A549 (cell line): ENCODE measurements around the gene KRT222. TPM values are rescaled to one million over a fixed set of nuclear protein-coding genes. Genes with fewer than 3 reads are reported as not detected.

Experiments used
- ATAC-seq, 2 experiments: fragments of 200-7000 bp in 1 of 2; fragments of >200 bp in 1 of 2; cut with Nextera tagmentation in 1 of 2; cut with Tn5 transposase in 1 of 2; 3 replicates each; pipeline versions ENCODE4 v1.8.0 to v1.9.1; 2018 to 2020; ENCODE audit warnings: mild to moderate bottlenecking in 1 of 2, moderate library complexity in 1 of 2
- CTCF ChIA-PET: fragments of 300-600 bp; sonication (Branson Sonifier 250); formaldehyde crosslinking; extraction: SDS; loops from one replicate; lab custom pipeline; 2021; ENCODE audit warnings: antibody characterized with exemption, inconsistent platforms; lab: Yijun Ruan, JAX
- POLR2A ChIA-PET: fragments of 350-600 bp; formaldehyde crosslinking; extraction: SDS; loops from one replicate; lab custom pipeline; 2021; ENCODE audit warnings: antibody characterized with exemption, inconsistent platforms; lab: Yijun Ruan, JAX
- DNase-seq, 2 experiments: peaks; one replicate each; pipeline versions ENCODE4 v3.0.0 to v3.0.0-alpha.2; 2011 to 2016; ENCODE audit warnings: low read depth in 1 of 2, low spot score in 1 of 2
- FAIRE-seq: peaks from 2 replicates; lab custom pipeline; 2011; peaks lifted over from hg19 to GRCh38; lab: Jason Lieb, UNC
- H3K27ac ChIP-seq, 2 experiments: fragments of >200 bp; sonication (Bioruptor Twin); formaldehyde crosslinking; 3 replicates each; pipeline ENCODE4 v1.5.1; 2016 to 2017
- H3K4me1 ChIP-seq: fragments of >200 bp; sonication (Bioruptor Twin); formaldehyde crosslinking; 3 replicates; pipeline ENCODE4 v1.6.1; 2016
- H3K4me2 ChIP-seq: fragments of >200 bp; sonication (Bioruptor Twin); formaldehyde crosslinking; 3 replicates; pipeline ENCODE4 v1.6.1; 2016
- H3K4me3 ChIP-seq: fragments of >200 bp; sonication (Bioruptor Twin); formaldehyde crosslinking; 3 replicates; pipeline ENCODE4 v1.5.1; 2016
- H3K9me3 ChIP-seq: fragments of >200 bp; sonication (Bioruptor Twin); formaldehyde crosslinking; 3 replicates; pipeline ENCODE4 v1.6.1; 2016
- EHF ChIP-seq: fragments of 250-450 bp; sonication (Bioruptor Pico); IDR thresholded peaks from 2 replicates; pipeline ENCODE4 v1.5.0; 2020; ENCODE audit warnings: mild to moderate bottlenecking
- EHMT2 ChIP-seq: fragments of 200-600 bp; sonication (generic); IDR thresholded peaks from 2 replicates; pipeline ENCODE4 v1.6.1; 2016; ENCODE audit warnings: antibody characterized with exemption, low read depth, mild to moderate bottlenecking, moderate library complexity
- GATA3 ChIP-seq: IDR thresholded peaks from 2 replicates; pipeline ENCODE4 v1.6.1; 2012; ENCODE audit warnings: borderline replicate concordance
- HDAC2 ChIP-seq: fragments of 200-600 bp; sonication (generic); IDR thresholded peaks from 2 replicates; pipeline ENCODE4 v1.6.1; 2016
- HES2 ChIP-seq: fragments of >200 bp; sonication (Bioruptor Twin); formaldehyde crosslinking; IDR thresholded peaks from 2 replicates; pipeline ENCODE4 v1.6.1; 2016
- HOXB5 ChIP-seq: fragments of 250-450 bp; sonication (Bioruptor Pico); IDR thresholded peaks from 2 replicates; pipeline ENCODE4 v1.5.0; 2020; ENCODE audit warnings: mild to moderate bottlenecking, moderate library complexity
- MAFK ChIP-seq: fragments of 450-650 bp; IDR thresholded peaks from 2 replicates; pipeline ENCODE4 v1.6.1; 2014; ENCODE audit not compliant: partially characterized antibody
- MAZ ChIP-seq: fragments of 150-350 bp; IDR thresholded peaks from 2 replicates; pipeline ENCODE4 v1.6.1; 2014; ENCODE audit warnings: antibody characterized with exemption, low read depth, low read length, borderline replicate concordance
- MYC ChIP-seq: IDR thresholded peaks from 2 replicates; pipeline ENCODE4 v1.6.1; 2012; ENCODE audit warnings: mild to moderate bottlenecking, inconsistent platforms, low read length, improper control_type of control experiment, borderline replicate concordance
- NFE2L2 ChIP-seq: fragments of 150-350 bp; conservative IDR thresholded peaks from 2 replicates; pipeline ENCODE4 v1.6.1; 2014; ENCODE audit warnings: low read length
- PHF8 ChIP-seq: fragments of 200-600 bp; sonication (generic); IDR thresholded peaks from 2 replicates; pipeline ENCODE4 v1.6.1; 2016; ENCODE audit warnings: low read depth, mild to moderate bottlenecking, antibody characterized with exemption, moderate library complexity, borderline replicate concordance
- RAD21 ChIP-seq, 2 experiments: fragments of >200 bp in 1 of 2; sonication (Bioruptor Twin) in 1 of 2; formaldehyde crosslinking in 1 of 2; IDR thresholded peaks in 1 of 2; conservative IDR thresholded peaks in 1 of 2; 2 replicates in 1 of 2; 3 replicates in 1 of 2; pipeline ENCODE4 v1.6.1; 2012 to 2018; ENCODE audit warnings: inconsistent platforms in 1 of 2
- RNF2 ChIP-seq: fragments of 200-600 bp; sonication (generic); IDR thresholded peaks from 2 replicates; pipeline ENCODE4 v1.6.1; 2016; ENCODE audit warnings: low read depth, mild to moderate bottlenecking, antibody characterized with exemption, moderate library complexity, borderline replicate concordance
- SMC3 ChIP-seq: fragments of >200 bp; sonication (Bioruptor Twin); formaldehyde crosslinking; IDR thresholded peaks from 3 replicates; pipeline ENCODE4 v1.6.1; 2018; ENCODE audit warnings: inconsistent platforms
- TP53 ChIP-seq: fragments of 250-450 bp; sonication (Bioruptor Pico); IDR thresholded peaks from 2 replicates; pipeline ENCODE4 v1.5.0; 2021; ENCODE audit warnings: mild to moderate bottlenecking, moderate library complexity
- ZC3H11A ChIP-seq: fragments of 450-650 bp; IDR thresholded peaks from 2 replicates; pipeline ENCODE4 v1.6.1; 2014; ENCODE audit warnings: antibody characterized with exemption, mild to moderate bottlenecking
- WGBS: methylation state at CpG from one replicate; pipeline ENCODE4 v1.1.6; 2017; ENCODE audit errors: missing lambda C conversion rate; 5-methylcytosine and 5-hydroxymethylcytosine counted together
- polyA plus RNA-seq, 4 experiments: library from polyadenylated mRNA; depleted of rRNA in 3 of 4; stranded (reverse); fragments of >200 nt; fragmentation: RNase III in 1 of 4; extraction: RNeasy Plus Mini Kit Qiagen cat#74134 plus additional on column Dnase treatment in 1 of 4; gene quantifications; 2 replicates in 3 of 4; 3 replicates in 1 of 4; pipeline ENCODE4 v1.2.3, GENCODE V29; 2011 to 2017
- TF ChIP-seq, protein P1 (sequence below): fragments of >200 bp; sonication (Bioruptor Twin); formaldehyde crosslinking; IDR thresholded peaks from 3 replicates; pipeline ENCODE4 v1.5.1; 2016

Gene KRT222
- polyA plus RNA-seq, 2 of the 4 experiments (the other 2 are of a cell fraction): 1.8 TPM

- no peaks in the 10 kb centered on the region for H3K9me3 ChIP-seq
- no peak overlapping the region for H3K4me3 ChIP-seq
- ChIA-PET CTCF (interaction anchor here (0.6 to 20.0 kb wide), 18 partner anchors 13 to 1077 kb away, joined by 3 to 304 read pairs (median 5); partner anchors contain the start of gene SMARCE1), POLR2A (no interaction called here)
- FAIRE-seq (no peak), DNase-seq (no peak), ATAC-seq (no peak)
- 71% methylated on average over 3 of the region's 3 CpGs for WGBS
- H3K4me2 ChIP-seq: no peak overlapping the region
- TF ChIP-seq HDAC2 (no peak), RNF2 (no peak), MAZ (no peak), EHF (CRISPR knock-in tag) (no peak), EHMT2 (no peak), MYC (no peak), TP53 (no peak), SMC3 (no peak), MAFK (no peak), PHF8 (no peak)
- no peak overlapping the region for H3K27ac ChIP-seq
- H3K4me1 ChIP-seq: peaks cover 12% of the 10 kb centered on the region
Observed at GRCh38 chr17:40616592-40616991, 48.4 kb downstream of the KRT222 start.

DNA sequence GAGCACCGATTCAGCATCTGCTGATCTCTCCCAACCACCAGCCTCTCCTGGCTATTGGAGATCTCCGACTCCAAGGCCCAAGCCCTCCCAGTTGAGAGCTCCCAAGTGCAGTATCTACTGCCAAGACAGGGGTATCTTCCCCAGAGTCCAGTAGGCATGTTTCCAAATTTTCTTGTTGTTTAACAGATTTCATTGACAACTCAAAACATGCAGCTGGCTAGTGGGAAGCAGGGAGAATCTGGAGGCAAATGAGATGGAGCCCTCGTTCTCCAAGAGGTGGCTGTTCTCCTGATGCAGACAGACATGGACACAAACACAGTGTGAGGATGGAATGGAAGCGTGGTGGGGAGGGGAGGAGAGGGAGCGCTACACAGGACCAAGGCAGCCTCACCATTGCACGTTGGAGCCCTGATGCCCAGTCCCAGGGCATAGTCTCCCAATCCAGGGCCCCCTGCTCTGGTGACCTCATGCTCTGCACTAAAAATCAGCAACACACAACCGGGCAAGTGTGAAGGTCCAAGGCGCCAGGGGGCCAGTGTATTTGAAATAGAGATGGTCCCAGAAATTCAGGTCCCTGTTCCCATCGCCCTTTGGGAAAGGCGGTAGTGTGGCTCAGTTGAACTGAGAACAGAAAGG, 49.0 kb downstream of the KRT222 start:
- Histone ChIP-seq H3K27ac (peak overlapping the region in 1 of 2 experiments; percentile 45; a peak in 2 of 6 replicates), H3K4me3 (no peak overlapping the region)
- no peak for TF ChIP-seq NFE2L2
- TF ChIP-seq, all 56 proteins: peak for 0
- DNase-seq (no peak), ATAC-seq (peak in 1 of 2 experiments; percentile 14; a peak in 3 of 6 replicates), FAIRE-seq (peak; percentile 78)
- 65% methylated on average over 10 of the region's 10 CpGs for WGBS
- 0 out of 3 replicates have a peak overlapping the region, but pooled peaks have one; percentile 29 for H3K4me2 ChIP-seq
- ChIA-PET CTCF (interaction anchor here (0.6 to 20.0 kb wide), 70 partner anchors 9 to 1078 kb away, joined by 3 to 304 read pairs (median 4); partner anchors contain the start of genes KRT24 and SMARCE1), POLR2A (interaction anchor here (0.5 to 1.2 kb wide), 7 partner anchors 9 to 1073 kb away, joined by 3 to 6 read pairs (median 4); partner anchors contain the start of gene EIF1)
- H3K4me1 ChIP-seq: peaks cover 12% of the 10 kb centered on the region
- H3K9me3 ChIP-seq: no peaks in the 10 kb centered on the region

- Histone ChIP-seq H3K9me3 (no peaks in the 10 kb centered on the region), H3K4me2 (peak overlapping the region; percentile 29; the same call in 1 of the 3 replicates), H3K4me3 (no peak overlapping the region), H3K4me1 (peaks cover 12% of the 10 kb centered on the region), H3K27ac (peak overlapping the region in 1 of 2 experiments; percentile 45; a peak in 3 of 6 replicates)
- peak; percentile 84 to 91 for DNase-seq
- ChIA-PET CTCF (interaction anchor here (0.6 to 20.0 kb wide), 75 partner anchors 8 to 1065 kb away, joined by 3 to 304 read pairs (median 4); partner anchors contain the start of genes KRT24 and SMARCE1), POLR2A (interaction anchor here (0.5 to 1.2 kb wide), 8 partner anchors 9 to 1073 kb away, joined by 3 to 6 read pairs (median 4); partner anchors contain the start of gene EIF1)
- 54% methylated on average over 7 of the region's 7 CpGs for WGBS
- FAIRE-seq: no peak
- TF ChIP-seq HES2 (no peak), ZC3H11A (no peak), HOXB5 (no peak), RAD21 (conservative IDR thresholded peaks at IDR 0.05 in 1 of 2, IDR thresholded peaks at IDR 0.05 in 1 of 2) (peak; percentile 94 to 96), SMC3 (peak; percentile 79), GATA3 (no peak)
- TF ChIP-seq, protein P1, sequence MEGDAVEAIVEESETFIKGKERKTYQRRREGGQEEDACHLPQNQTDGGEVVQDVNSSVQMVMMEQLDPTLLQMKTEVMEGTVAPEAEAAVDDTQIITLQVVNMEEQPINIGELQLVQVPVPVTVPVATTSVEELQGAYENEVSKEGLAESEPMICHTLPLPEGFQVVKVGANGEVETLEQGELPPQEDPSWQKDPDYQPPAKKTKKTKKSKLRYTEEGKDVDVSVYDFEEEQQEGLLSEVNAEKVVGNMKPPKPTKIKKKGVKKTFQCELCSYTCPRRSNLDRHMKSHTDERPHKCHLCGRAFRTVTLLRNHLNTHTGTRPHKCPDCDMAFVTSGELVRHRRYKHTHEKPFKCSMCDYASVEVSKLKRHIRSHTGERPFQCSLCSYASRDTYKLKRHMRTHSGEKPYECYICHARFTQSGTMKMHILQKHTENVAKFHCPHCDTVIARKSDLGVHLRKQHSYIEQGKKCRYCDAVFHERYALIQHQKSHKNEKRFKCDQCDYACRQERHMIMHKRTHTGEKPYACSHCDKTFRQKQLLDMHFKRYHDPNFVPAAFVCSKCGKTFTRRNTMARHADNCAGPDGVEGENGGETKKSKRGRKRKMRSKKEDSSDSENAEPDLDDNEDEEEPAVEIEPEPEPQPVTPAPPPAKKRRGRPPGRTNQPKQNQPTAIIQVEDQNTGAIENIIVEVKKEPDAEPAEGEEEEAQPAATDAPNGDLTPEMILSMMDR: peak; percentile 93
- ATAC-seq: peak; percentile 84 to 93
Observed at GRCh38 chr17:40615068-40615840, 49.7 kb downstream of the KRT222 start.
